ENCODE results near the gene PLEKHG4.
A peak's percentile ranks its signal among the peaks of the same experiment; 100 is the strongest.

Gene PLEKHG4

GRCh38 chr16:67246081-67246755 is 33.1 kb upstream of the PLEKHG4 start:
- DNase-seq = peak; percentile 60

- no peak for DNase-seq
Observed at GRCh38 chr16:67246756-67247191, 32.6 kb upstream of the PLEKHG4 start.

GRCh38 chr16:67247192-67248072 is 31.9 kb upstream of the PLEKHG4 start, which contains the start of gene FHOD1:
Gene FHOD1, minus strand, starts transcription at chr16:67247481. Its CDS starts 71 bp downstream, at chr16:67247410.
- DNase-seq = peak; percentile 88

GRCh38 chr16:67248073-67248400 is 31.3 kb upstream of the PLEKHG4 start:
- no peak for DNase-seq

- no peak for DNase-seq
Observed at GRCh38 chr16:67248401-67249177, 30.7 kb upstream of the PLEKHG4 start, which contains the start of gene SLC9A5. Gene SLC9A5, plus strand, starts transcription at chr16:67248979. Its CDS starts 36 bp downstream, at chr16:67249015.

- DNase-seq = no peak
Observed at GRCh38 chr16:67249178-67250044, 29.9 kb upstream of the PLEKHG4 start.

- DNase-seq = no peak
Observed at GRCh38 chr16:67250045-67250327, 29.3 kb upstream of the PLEKHG4 start.

GRCh38 chr16:67252609-67253497 is 26.5 kb upstream of the PLEKHG4 start:
- DNase-seq = peak; percentile 21

- no peak for DNase-seq
Observed at GRCh38 chr16:67254801-67255552, 24.4 kb upstream of the PLEKHG4 start.

GRCh38 chr16:67255553-67256221 is 23.6 kb upstream of the PLEKHG4 start:
- no peak for DNase-seq

- DNase-seq = no peak
Observed at GRCh38 chr16:67256701-67257230, 22.6 kb upstream of the PLEKHG4 start.

GRCh38 chr16:67257486-67258160 is 21.7 kb upstream of the PLEKHG4 start:
- DNase-seq = no peak

GRCh38 chr16:67258161-67258835 is 21.0 kb upstream of the PLEKHG4 start:
- DNase-seq = no peak

- DNase-seq = no peak
Observed at GRCh38 chr16:67259705-67260104, 19.6 kb upstream of the PLEKHG4 start.

GRCh38 chr16:67260426-67261063 is 18.8 kb upstream of the PLEKHG4 start:
- peak; percentile 14 for DNase-seq

GRCh38 chr16:67263201-67263600 is 16.1 kb upstream of the PLEKHG4 start:
- DNase-seq = no peak

GRCh38 chr16:67264277-67264676 is 15.1 kb upstream of the PLEKHG4 start:
- DNase-seq = no peak

GRCh38 chr16:67264866-67265265 is 14.5 kb upstream of the PLEKHG4 start:
- no peak for DNase-seq

All from midbrain (tissue), 1 donor.